ENCODE measurements around the gene RAB11FIP4.

RAB11FIP4 gene

GRCh38 chr17:31431852-31432658 is 40.6 kb downstream of the RAB11FIP4 start:
- DNase-seq (ENCODE audit: low read depth in 2 of 2), result no peak

- no peak for DNase-seq (ENCODE audit: low read depth in 2 of 2)
These were observed 41.8 kb downstream of the RAB11FIP4 start for GRCh38 chr17:31433091-31433790.

GRCh38 chr17:31433811-31434726 is 42.6 kb downstream of the RAB11FIP4 start:
- DNase-seq (ENCODE audit: low read depth in 2 of 2), result no peak

GRCh38 chr17:31434727-31435050 is 43.2 kb downstream of the RAB11FIP4 start:
- DNase-seq (ENCODE audit: low read depth in 2 of 2), result no peak

- no peak for DNase-seq (ENCODE audit: low read depth in 2 of 2)
These were observed 44.1 kb downstream of the RAB11FIP4 start for GRCh38 chr17:31435581-31435980.

GRCh38 chr17:31437720-31438400 is 46.4 kb downstream of the RAB11FIP4 start:
- no peak for DNase-seq (ENCODE audit: low read depth in 2 of 2)

GRCh38 chr17:31439716-31440115 is 48.2 kb downstream of the RAB11FIP4 start:
- DNase-seq (ENCODE audit: low read depth in 2 of 2), result no peak

GRCh38 chr17:31442276-31442675 is 50.8 kb downstream of the RAB11FIP4 start:
- DNase-seq (ENCODE audit: low read depth in 2 of 2), result no peak

- DNase-seq (ENCODE audit: low read depth in 2 of 2), result peak; percentile 10 to 17
These were observed 51.4 kb downstream of the RAB11FIP4 start for GRCh38 chr17:31442856-31443255.

- no peak for DNase-seq (ENCODE audit: low read depth in 2 of 2)
These were observed 51.9 kb downstream of the RAB11FIP4 start for GRCh38 chr17:31443386-31443785.

- no peak for DNase-seq (ENCODE audit: low read depth in 2 of 2)
These were observed 52.6 kb downstream of the RAB11FIP4 start for GRCh38 chr17:31444026-31444425.

GRCh38 chr17:31446195-31446967 is 54.9 kb downstream of the RAB11FIP4 start:
- DNase-seq (ENCODE audit: low read depth in 2 of 2), result no peak

GRCh38 chr17:31448467-31449077 is 57.1 kb downstream of the RAB11FIP4 start:
- DNase-seq (ENCODE audit: low read depth in 2 of 2), result peak; percentile 3 to 5

- no peak for DNase-seq (ENCODE audit: low read depth in 2 of 2)
These were observed 57.6 kb downstream of the RAB11FIP4 start for GRCh38 chr17:31449111-31449510.

GRCh38 chr17:31449746-31450145 is 58.3 kb downstream of the RAB11FIP4 start:
- DNase-seq (ENCODE audit: low read depth in 2 of 2), result no peak

- DNase-seq (ENCODE audit: low read depth in 2 of 2), result no peak
These were observed 60.6 kb downstream of the RAB11FIP4 start for GRCh38 chr17:31452101-31452500.

GRCh38 chr17:31452561-31453110 is 61.2 kb downstream of the RAB11FIP4 start:
- DNase-seq (ENCODE audit: low read depth in 2 of 2), result no peak

GRCh38 chr17:31453896-31454295 is 62.4 kb downstream of the RAB11FIP4 start:
- DNase-seq (ENCODE audit: low read depth in 2 of 2), result no peak

GRCh38 chr17:31456814-31457213 is 65.3 kb downstream of the RAB11FIP4 start:
- DNase-seq (ENCODE audit: low read depth in 2 of 2), result no peak

All from fibroblast of skin of left biceps (primary cell).